ENCODE results near the gene RBCK1.
"Not testable (repeated sequence)": the region's sequence is repeated elsewhere in the genome, so short reads cannot be mapped to it uniquely, and the experiment has no call there.

The RBCK1 gene

DNA sequence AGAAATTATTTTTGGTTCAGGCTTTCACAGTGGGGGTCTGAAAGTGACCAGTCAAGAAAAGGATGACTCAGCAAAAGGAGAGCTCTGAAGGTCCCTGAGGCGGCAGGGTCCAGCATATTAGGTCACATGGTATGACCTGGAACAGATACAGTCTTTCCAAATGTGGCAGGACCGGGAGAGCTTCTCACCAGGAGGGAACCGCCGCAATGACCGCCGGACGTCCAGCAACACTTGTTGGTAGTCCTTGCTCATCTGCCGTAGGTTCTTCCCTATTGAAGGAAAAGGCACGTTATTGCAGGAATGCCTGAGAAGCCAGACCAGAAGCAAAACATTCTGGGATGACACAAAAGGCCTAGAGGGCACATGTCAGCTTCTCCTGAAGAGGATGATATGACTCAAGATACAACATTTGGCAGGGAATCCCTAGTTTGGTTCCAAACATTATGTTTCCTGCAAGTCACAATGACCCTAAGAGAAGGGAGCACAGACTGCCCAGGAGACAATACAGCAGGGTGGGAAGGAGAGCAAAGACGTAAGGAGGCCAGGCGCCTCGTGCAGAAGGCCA is 36.8 kb downstream of the RBCK1 start:
- ChIA-PET POLR2A (no interaction called here), CTCF (interaction anchor here (1.1 to 1.7 kb wide), 4 partner anchors 17 to 115 kb away, joined by 3 to 5 read pairs (median 3); partner anchors contain the start of gene TBC1D20)
- no peak for DNase-seq (ENCODE audit: extremely low spot score)
- TF ChIP-seq, protein P1, sequence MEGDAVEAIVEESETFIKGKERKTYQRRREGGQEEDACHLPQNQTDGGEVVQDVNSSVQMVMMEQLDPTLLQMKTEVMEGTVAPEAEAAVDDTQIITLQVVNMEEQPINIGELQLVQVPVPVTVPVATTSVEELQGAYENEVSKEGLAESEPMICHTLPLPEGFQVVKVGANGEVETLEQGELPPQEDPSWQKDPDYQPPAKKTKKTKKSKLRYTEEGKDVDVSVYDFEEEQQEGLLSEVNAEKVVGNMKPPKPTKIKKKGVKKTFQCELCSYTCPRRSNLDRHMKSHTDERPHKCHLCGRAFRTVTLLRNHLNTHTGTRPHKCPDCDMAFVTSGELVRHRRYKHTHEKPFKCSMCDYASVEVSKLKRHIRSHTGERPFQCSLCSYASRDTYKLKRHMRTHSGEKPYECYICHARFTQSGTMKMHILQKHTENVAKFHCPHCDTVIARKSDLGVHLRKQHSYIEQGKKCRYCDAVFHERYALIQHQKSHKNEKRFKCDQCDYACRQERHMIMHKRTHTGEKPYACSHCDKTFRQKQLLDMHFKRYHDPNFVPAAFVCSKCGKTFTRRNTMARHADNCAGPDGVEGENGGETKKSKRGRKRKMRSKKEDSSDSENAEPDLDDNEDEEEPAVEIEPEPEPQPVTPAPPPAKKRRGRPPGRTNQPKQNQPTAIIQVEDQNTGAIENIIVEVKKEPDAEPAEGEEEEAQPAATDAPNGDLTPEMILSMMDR (IDR thresholded peaks at IDR 0.05; ENCODE audit: control extremely low read depth, extremely low read depth, low read depth, missing control alignments): no peak

DNA sequence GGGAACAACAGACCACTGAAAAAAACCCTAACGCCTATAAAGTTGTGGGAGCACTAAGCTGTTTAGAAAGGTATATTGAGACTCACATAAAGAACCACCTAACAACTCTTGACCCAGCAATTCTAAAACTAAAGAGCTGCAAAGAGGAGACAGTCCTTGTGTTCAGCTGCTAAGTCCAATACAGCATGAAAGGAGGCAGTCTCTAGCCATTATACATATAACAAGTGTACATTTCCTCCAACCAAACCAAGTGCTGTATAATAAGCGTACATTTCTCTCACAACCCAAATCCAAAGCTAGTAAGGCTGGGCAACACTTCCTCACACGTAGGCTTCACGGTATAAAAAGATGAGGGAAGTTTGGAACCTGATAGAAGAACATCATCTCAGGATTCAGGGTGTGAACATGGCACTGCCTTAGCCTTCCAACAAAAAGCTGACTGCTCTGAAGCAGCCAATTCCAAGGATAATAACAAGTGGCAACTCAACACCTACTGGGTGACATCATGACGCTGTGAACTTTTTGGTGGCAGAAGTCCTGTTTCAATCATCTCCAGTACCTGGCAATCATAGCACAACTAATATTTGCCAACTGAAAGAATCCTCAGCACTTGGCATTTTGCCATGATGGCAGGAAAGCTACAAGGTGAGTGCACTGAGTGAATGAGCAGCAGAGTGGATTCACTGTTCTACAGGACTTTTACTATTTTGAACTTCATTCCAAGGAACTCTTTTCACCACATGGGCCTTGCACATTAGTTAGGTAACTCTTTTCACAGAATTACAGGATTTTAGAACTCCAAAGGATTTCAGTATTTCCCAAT is 37.6 kb downstream of the RBCK1 start:
- ChIA-PET CTCF (interaction anchor here (1.1 to 1.9 kb wide), 4 partner anchors 17 to 115 kb away, joined by 3 to 6 read pairs (median 4); partner anchors contain the start of gene TBC1D20), POLR2A (no interaction called here)
- DNase-seq (ENCODE audit: extremely low spot score): no peak
- TF ChIP-seq, protein P1 (IDR thresholded peaks at IDR 0.05; ENCODE audit: control extremely low read depth, extremely low read depth, low read depth, missing control alignments): no peak

DNA sequence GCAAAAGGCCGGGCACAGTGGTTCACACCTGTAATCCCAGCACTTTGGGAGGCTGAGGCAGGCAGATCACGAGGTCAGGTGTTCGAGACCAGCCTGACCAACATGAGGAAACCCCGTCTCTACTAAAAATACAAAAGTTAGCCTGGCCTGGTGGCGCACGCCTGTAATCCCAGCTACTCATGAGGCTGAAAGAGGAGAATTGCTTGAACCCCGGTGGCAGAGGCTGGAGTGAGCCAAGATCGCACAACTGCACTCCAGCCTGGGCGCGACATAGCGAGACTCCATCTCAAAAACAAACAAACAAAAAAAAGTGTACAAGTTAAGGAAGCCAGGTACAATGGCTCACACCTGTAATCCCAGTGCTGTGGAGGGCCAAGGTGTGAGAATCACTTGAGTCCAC is 43.9 kb downstream of the RBCK1 start:
- POLR2A ChIA-PET; CTCF ChIA-PET; DNase-seq (ENCODE audit: extremely low spot score): not testable (repeated sequence)

DNA sequence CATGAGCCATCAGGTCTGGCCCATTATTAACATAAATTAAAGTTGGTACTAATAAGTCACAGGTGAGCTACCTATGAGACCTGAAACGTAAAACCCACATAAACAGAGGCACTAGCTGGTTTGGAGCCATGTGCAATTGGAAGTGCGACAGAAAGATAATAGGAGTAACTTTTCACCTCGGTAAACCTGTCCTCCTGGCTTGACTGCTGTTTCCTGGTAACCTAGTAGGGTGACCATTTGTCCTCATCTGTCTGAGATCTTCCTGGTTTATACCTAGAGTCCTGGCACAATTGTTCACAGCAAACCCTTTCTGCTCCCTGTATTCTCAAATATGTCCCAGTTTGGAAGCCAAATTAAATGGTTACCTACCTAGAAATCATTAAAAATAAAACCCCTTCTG is 46.9 kb downstream of the RBCK1 start:
- DNase-seq (ENCODE audit: extremely low spot score): no peak
- TF ChIP-seq, protein P1 (IDR thresholded peaks at IDR 0.05; ENCODE audit: control extremely low read depth, extremely low read depth, low read depth, missing control alignments): no peak
- ChIA-PET POLR2A (no interaction called here), CTCF (no interaction called here)

DNA sequence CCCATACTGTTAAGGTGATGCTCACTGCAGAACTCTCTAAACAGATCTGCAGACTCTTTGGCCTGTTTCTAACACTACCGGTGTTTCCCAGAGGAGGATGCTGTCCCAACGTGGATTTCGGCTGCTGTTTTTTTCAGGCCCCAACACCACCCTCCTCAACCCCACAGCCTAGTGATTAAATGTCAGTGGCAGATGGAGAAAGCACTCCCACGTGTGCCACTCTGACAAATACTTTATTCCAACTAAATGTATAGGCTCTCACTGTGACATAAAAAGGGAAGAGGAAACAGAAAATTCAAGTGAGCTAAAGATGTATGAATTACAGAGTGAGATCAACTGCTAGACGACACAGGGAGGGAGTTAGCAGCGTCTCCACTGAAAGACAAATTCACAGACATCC is 50.7 kb downstream of the RBCK1 start:
- POLR2A ChIA-PET: no interaction called here
- TF ChIP-seq, protein P1 (IDR thresholded peaks at IDR 0.05; ENCODE audit: control extremely low read depth, extremely low read depth, low read depth, missing control alignments): no peak
- CTCF ChIA-PET: no interaction called here
- DNase-seq (ENCODE audit: extremely low spot score): no peak

DNA sequence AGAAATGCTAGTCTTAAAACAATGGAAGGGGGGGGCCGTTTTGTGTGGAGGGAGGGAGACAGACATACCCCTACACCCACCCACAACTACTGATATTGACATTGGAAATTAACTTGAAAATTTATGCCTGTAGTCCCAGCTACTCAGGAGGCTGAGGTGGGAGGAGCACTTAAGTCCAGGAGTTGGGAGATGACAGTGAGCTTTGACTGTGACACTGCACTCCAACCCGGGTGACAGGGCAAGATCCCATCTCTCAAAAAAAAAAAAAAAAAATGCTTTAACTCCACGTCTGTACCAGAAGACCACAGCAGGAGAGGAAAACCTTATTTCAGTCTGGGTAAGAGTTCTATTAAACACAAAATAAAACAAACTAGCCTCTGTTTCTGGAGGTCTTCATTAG is 52.1 kb downstream of the RBCK1 start:
- ChIA-PET POLR2A (interaction anchor here (0.7 kb wide), 1 partner anchor 13 kb away, joined by 6 read pairs; no protein-coding TSS in a partner anchor), CTCF (interaction anchor here (1.1 kb wide), 1 partner anchor 11 kb away, joined by 3 read pairs; no protein-coding TSS in a partner anchor)
- no peak for DNase-seq (ENCODE audit: extremely low spot score)
- TF ChIP-seq, protein P1 (IDR thresholded peaks at IDR 0.05; ENCODE audit: control extremely low read depth, extremely low read depth, low read depth, missing control alignments): no peak

DNA sequence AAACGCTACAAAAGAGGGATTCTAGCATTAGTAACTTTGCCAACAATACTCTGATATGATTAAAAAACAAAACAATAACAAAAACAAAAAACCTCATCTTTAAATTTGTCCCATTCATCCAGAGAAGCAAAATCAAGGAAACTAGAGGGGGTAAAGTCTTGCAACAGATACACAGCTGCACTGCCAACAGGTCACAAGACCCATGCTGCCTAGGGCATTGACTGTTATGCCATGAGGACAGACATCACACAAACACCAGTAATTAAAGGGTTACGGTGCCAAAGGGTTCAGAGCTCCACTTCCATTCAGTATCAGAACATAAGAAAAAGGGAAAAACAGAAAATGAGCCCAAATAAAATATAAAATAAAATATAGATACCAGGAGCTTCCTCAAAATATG is 52.6 kb downstream of the RBCK1 start:
- TF ChIP-seq, protein P1 (IDR thresholded peaks at IDR 0.05; ENCODE audit: control extremely low read depth, extremely low read depth, low read depth, missing control alignments): no peak
- DNase-seq (ENCODE audit: extremely low spot score): no peak
- CTCF ChIA-PET: interaction anchor here (1.1 to 2.4 kb wide), 2 partner anchors 11 to 28 kb away, joined by 3 to 5 read pairs; no protein-coding TSS in a partner anchor
- POLR2A ChIA-PET: no interaction called here

Measured in GM10248 (cell line).